Large intestine (tissue), 3 donors: ENCODE results near the gene TPRX2. TPM values are rescaled to one million over a fixed set of nuclear protein-coding genes. Genes with fewer than 3 reads are reported as not detected.
"Not testable (repeated sequence)": the region's sequence is repeated elsewhere in the genome, so short reads cannot be mapped to it uniquely, and the experiment has no call there.

Source experiments
- DNase-seq, 2 donors: peaks; one replicate each; pipeline versions ENCODE4 v3.0.0 to v3.0.0-alpha.2; 2013
- H3K27ac ChIP-seq: one replicate; pipeline ENCODE4 v1.5.1; 2013; ENCODE audit warnings: low read length
- H3K27me3 ChIP-seq: 2 replicates; pipeline ENCODE4 v1.6.1; 2013; ENCODE audit warnings: low read length; ENCODE audit not compliant: control insufficient read depth, insufficient read depth
- H3K36me3 ChIP-seq: 2 replicates; pipeline ENCODE4 v1.6.1; 2013; ENCODE audit warnings: low read length; ENCODE audit not compliant: control insufficient read depth, insufficient read depth
- H3K4me1 ChIP-seq: one replicate; pipeline ENCODE4 v1.6.1; 2013; ENCODE audit warnings: low read length; ENCODE audit not compliant: control insufficient read depth, insufficient read depth
- H3K4me3 ChIP-seq: one replicate; pipeline ENCODE4 v1.5.1; 2013; ENCODE audit warnings: low read length
- H3K9me3 ChIP-seq: one replicate; pipeline ENCODE4 v1.6.1; 2013; ENCODE audit warnings: mild to moderate bottlenecking, low read depth, low read length, moderate library complexity; ENCODE audit not compliant: control insufficient read depth
- WGBS: methylation state at CpG from one replicate; pipeline ENCODE4 v1.1.5; 2013; ENCODE audit warnings: low lambda C conversion rate; ENCODE audit not compliant: insufficient coverage; 5-methylcytosine and 5-hydroxymethylcytosine counted together
- polyA plus RNA-seq: library from polyadenylated mRNA; unstranded; fragments of 120-200 nt; gene quantifications from one replicate; pipeline ENCODE4 v1.2.1, GENCODE V29; 2013

The TPRX2 gene
- polyA plus RNA-seq, 1 donor, result not detected

- H3K27ac ChIP-seq, result peak overlapping the region; percentile 86
- no peaks in the 10 kb centered on the region for H3K27me3 ChIP-seq
- H3K36me3 ChIP-seq, result no peaks in the 10 kb centered on the region
- H3K4me3 ChIP-seq, result no peak overlapping the region
- peak in 1 of 2 donors; percentile 42 for DNase-seq
- peaks cover 14% of the 10 kb centered on the region for H3K4me1 ChIP-seq
- H3K9me3 ChIP-seq, result peaks cover 9% of the 10 kb centered on the region
- 88% methylated on average over 2 of the region's 7 CpGs for WGBS
These were observed 32.0 kb downstream of the TPRX2 start for GRCh38 chr19:47890865-47891621.

- Histone ChIP-seq H3K27me3 (no peaks in the 10 kb centered on the region), H3K9me3 (peaks cover 9% of the 10 kb centered on the region), H3K4me1 (peaks cover 19% of the 10 kb centered on the region), H3K4me3 (no peak overlapping the region), H3K36me3 (no peaks in the 10 kb centered on the region), H3K27ac (peak overlapping the region; percentile 86)
- no peak for DNase-seq
- WGBS, result no CpG with 5 or more reads among the region's 2 CpGs
These were observed 32.5 kb downstream of the TPRX2 start for GRCh38 chr19:47891622-47891922.

- no peaks in the 10 kb centered on the region for H3K27me3 ChIP-seq
- DNase-seq, result peak; percentile 67 to 87
- peaks cover 21% of the 10 kb centered on the region for H3K4me1 ChIP-seq
- H3K36me3 ChIP-seq, result no peaks in the 10 kb centered on the region
- 0% methylated on average over 1 of the region's 7 CpGs for WGBS
- H3K27ac ChIP-seq, result peak overlapping the region; percentile 86
- H3K9me3 ChIP-seq, result peaks cover 9% of the 10 kb centered on the region
- no peak overlapping the region for H3K4me3 ChIP-seq
These were observed 33.1 kb downstream of the TPRX2 start for GRCh38 chr19:47891923-47892666.

- Histone ChIP-seq H3K36me3 (no peaks in the 10 kb centered on the region), H3K27ac (no peak overlapping the region), H3K4me1 (peaks cover 21% of the 10 kb centered on the region), H3K4me3 (no peak overlapping the region), H3K27me3 (no peaks in the 10 kb centered on the region), H3K9me3 (peaks cover 9% of the 10 kb centered on the region)
- whole genome bisulfite sequencing, result no CpG with 5 or more reads among the region's 5 CpGs
- DNase-seq, result no peak
These were observed 36.2 kb downstream of the TPRX2 start for GRCh38 chr19:47895165-47895782.

GRCh38 chr19:47896019-47896418 is 37.0 kb downstream of the TPRX2 start:
- WGBS, result 100% methylated on average over 1 of the region's 4 CpGs
- H3K9me3 ChIP-seq, result peaks cover 9% of the 10 kb centered on the region
- peak overlapping the region; percentile 56 for H3K27ac ChIP-seq
- no peak overlapping the region for H3K4me3 ChIP-seq
- DNase-seq, result no peak
- H3K36me3 ChIP-seq, result no peaks in the 10 kb centered on the region
- peaks cover 19% of the 10 kb centered on the region for H3K4me1 ChIP-seq
- no peaks in the 10 kb centered on the region for H3K27me3 ChIP-seq

- no peaks in the 10 kb centered on the region for H3K36me3 ChIP-seq
- H3K27ac ChIP-seq, result peak overlapping the region; percentile 56
- no peaks in the 10 kb centered on the region for H3K27me3 ChIP-seq
- no peak overlapping the region for H3K4me3 ChIP-seq
- no CpG with 5 or more reads among the region's 5 CpGs for WGBS
- peak; percentile 66 to 85 for DNase-seq
- H3K4me1 ChIP-seq, result peaks cover 14% of the 10 kb centered on the region
- H3K9me3 ChIP-seq, result peaks cover 9% of the 10 kb centered on the region
These were observed 37.7 kb downstream of the TPRX2 start for GRCh38 chr19:47896773-47897172.

- no peak for DNase-seq
- Histone ChIP-seq H3K36me3 (no peaks in the 10 kb centered on the region), H3K4me1 (peaks cover 8% of the 10 kb centered on the region), H3K9me3 (peaks cover 5% of the 10 kb centered on the region), H3K27ac (no peak overlapping the region), H3K4me3 (no peak overlapping the region), H3K27me3 (no peaks in the 10 kb centered on the region)
- WGBS, result no CpG with 5 or more reads among the region's 9 CpGs
These were observed 38.8 kb downstream of the TPRX2 start for GRCh38 chr19:47897861-47898260.

DNA sequence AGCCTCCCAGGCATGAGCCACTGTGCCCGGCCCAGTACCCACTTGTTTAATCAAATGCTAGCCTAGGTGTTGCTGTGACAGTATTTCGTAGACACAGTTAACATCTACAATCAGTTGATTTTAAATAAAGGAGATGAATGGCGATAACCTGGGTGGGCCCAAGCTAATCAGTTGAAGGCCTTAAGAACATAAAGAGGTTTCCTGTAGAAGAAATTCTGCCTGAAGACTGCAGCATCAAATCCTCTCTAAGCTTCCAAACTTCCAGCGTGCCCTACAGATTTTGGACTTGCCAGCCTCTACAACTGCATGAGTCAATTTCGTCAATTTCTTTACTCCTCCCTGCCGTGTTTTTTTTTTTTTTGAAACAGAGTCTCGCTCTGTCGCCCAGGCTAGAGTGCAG is 40.3 kb downstream of the TPRX2 start:
- Histone ChIP-seq H3K27me3 (no peaks in the 10 kb centered on the region), H3K4me3 (no peak overlapping the region), H3K36me3 (no peaks in the 10 kb centered on the region), H3K27ac (no peak overlapping the region), H3K4me1 (peaks cover 8% of the 10 kb centered on the region), H3K9me3 (no peaks in the 10 kb centered on the region)
- WGBS, result 89% methylated on average over 3 of the region's 8 CpGs
- no peak for DNase-seq

GRCh38 chr19:47901370-47901769 is 42.3 kb downstream of the TPRX2 start:
- no CpG with 5 or more reads among the region's 7 CpGs for WGBS
- Histone ChIP-seq H3K36me3 (no peaks in the 10 kb centered on the region), H3K27ac (no peak overlapping the region), H3K4me3 (no peak overlapping the region), H3K4me1 (peaks cover 4% of the 10 kb centered on the region), H3K27me3 (no peaks in the 10 kb centered on the region), H3K9me3 (no peaks in the 10 kb centered on the region)
- DNase-seq, result no peak

- not testable (repeated sequence) for H3K36me3 ChIP-seq, H3K27ac ChIP-seq, H3K4me3 ChIP-seq, DNase-seq, H3K27me3 ChIP-seq, H3K4me1 ChIP-seq, H3K9me3 ChIP-seq
- no CpG with 5 or more reads among the region's 14 CpGs for WGBS
These were observed 50.3 kb downstream of the TPRX2 start for GRCh38 chr19:47909350-47909749.
